Muscle of arm (tissue), 12 donors: Measurements from ENCODE around the gene MBD3L3. TPM values are rescaled to one million over a fixed set of nuclear protein-coding genes. Genes with fewer than 3 reads are reported as not detected.

Experiments
- polyA plus RNA-seq, 12 donors: library from polyadenylated mRNA; unstranded; fragments of 120-200 nt; gene quantifications; one replicate each; pipeline ENCODE4 v1.2.1, GENCODE V29; 2013; ENCODE audit not compliant: insufficient read length in 12 of 12

Gene MBD3L3
- polyA plus RNA-seq, 12 donors, result not detected

Other genes starting within 250 kb of the MBD3L3 start
- under 1 TPM in 10 of 12 donors, not detected in 2; 0.07 to 0.41 (median 0.11) TPM for gene ADGRE1, start 171.1 kb downstream of the MBD3L3 start, polyA plus RNA-seq
- gene MBD3L2B, start 37.2 kb downstream of the MBD3L3 start, polyA plus RNA-seq, result not detected
- gene MBD3L5, start 28.1 kb downstream of the MBD3L3 start, polyA plus RNA-seq, result not detected
- not detected for gene MBD3L4, start 18.5 kb downstream of the MBD3L3 start, polyA plus RNA-seq
- not detected for gene MBD3L2, start 9.4 kb downstream of the MBD3L3 start, polyA plus RNA-seq
- gene ZNF557, start 11.0 kb upstream of the MBD3L3 start, polyA plus RNA-seq, result 1 to 10 TPM in 11 of 12 donors, not detected in 1; 4.3 to 6.9 (median 5.6) TPM
- 100 to 1,000 TPM in 1 of 12 donors, 10 to 100 TPM in 11; 11.1 to 138 (median 16.9) TPM for gene INSR, start 235.7 kb upstream of the MBD3L3 start, polyA plus RNA-seq